Measurements from ENCODE around the gene TMEM11.

Gene TMEM11

DNA sequence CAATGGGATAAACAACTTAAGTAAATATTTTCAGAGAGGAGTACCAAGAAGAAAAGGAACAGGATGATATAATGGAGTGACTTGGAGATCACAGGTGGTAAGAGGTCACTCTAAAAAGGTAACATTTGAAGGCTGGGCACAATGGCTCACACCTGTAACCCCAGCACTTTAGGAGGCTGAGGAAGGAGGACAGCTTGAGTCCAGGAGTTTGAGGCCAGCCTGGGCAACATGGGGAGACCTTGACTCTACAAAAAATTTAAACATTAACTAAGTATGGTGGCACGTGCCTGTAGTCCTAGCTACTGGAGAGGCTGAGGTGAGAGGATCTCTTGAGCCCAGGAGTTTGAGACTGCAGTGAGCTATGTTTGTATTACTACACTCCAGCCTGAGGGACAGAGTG lies 3.4 kb upstream of the TMEM11 start:
- Histone ChIP-seq H3K4me2 (ENCODE audit: low read length) (no peak overlapping the region), H3K9me2 (replicated peaks; ENCODE audit: control insufficient read depth, low read length) (no peaks in the 10 kb centered on the region), H3K4me1 (ENCODE audit: control insufficient read depth, low read length) (peaks cover 18% of the 10 kb centered on the region), H3K27me3 (ENCODE audit: control insufficient read depth, low read length) (no peaks in the 10 kb centered on the region), H4K20me1 (ENCODE audit: control insufficient read depth, insufficient read depth, low read depth, low read length) (peaks cover 12% of the 10 kb centered on the region), H3K79me2 (ENCODE audit: control insufficient read depth, low read length) (peaks cover 70% of the 10 kb centered on the region), H3F3A (ENCODE audit: control insufficient read depth, insufficient read depth) (no peaks in the 10 kb centered on the region; the same call in 1 of the 2 replicates), H3K36me3 (ENCODE audit: control insufficient read depth, low read length) (peaks cover 45% of the 10 kb centered on the region), H3K27ac (ENCODE audit: low read depth, low read length) (no peak overlapping the region), H3K4me3 (ENCODE audit: low read length) (no peak overlapping the region), H3K9me3 (ENCODE audit: control insufficient read depth, insufficient read depth, low read length) (no peaks in the 10 kb centered on the region)
- TF ChIP-seq, protein P1, sequence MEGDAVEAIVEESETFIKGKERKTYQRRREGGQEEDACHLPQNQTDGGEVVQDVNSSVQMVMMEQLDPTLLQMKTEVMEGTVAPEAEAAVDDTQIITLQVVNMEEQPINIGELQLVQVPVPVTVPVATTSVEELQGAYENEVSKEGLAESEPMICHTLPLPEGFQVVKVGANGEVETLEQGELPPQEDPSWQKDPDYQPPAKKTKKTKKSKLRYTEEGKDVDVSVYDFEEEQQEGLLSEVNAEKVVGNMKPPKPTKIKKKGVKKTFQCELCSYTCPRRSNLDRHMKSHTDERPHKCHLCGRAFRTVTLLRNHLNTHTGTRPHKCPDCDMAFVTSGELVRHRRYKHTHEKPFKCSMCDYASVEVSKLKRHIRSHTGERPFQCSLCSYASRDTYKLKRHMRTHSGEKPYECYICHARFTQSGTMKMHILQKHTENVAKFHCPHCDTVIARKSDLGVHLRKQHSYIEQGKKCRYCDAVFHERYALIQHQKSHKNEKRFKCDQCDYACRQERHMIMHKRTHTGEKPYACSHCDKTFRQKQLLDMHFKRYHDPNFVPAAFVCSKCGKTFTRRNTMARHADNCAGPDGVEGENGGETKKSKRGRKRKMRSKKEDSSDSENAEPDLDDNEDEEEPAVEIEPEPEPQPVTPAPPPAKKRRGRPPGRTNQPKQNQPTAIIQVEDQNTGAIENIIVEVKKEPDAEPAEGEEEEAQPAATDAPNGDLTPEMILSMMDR (IDR thresholded peaks at IDR 0.05; ENCODE audit: low read depth, low read length, poor library complexity, severe bottlenecking) = no peak
- TF ChIP-seq EZH2phosphoT487 (IDR thresholded peaks at IDR 0.05; ENCODE audit: borderline replicate concordance, low read length) = no peak

DNA sequence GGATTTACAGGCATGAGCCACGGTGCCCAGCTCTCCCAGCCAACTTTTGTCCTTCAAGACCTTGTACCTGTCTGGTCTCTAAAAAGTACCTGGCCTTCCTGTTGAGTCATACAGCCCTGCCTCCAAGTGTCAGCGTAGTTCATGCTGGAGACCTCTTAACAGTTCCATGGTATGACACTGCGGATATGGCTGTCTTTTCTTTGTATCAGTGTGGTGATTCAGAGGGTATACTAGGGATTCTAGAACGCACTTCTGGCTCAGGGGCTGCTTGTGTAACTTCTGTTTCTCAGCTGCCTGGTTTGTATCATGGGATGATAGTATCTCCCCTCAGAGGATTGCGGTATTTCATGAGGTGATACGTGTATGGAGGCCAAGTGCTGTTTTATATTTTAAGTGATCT lies 2.0 kb upstream of the TMEM11 start:
- H3K27me3 ChIP-seq (ENCODE audit: control insufficient read depth, low read length) = no peaks in the 10 kb centered on the region
- H3K36me3 ChIP-seq (ENCODE audit: control insufficient read depth, low read length) = peaks cover 47% of the 10 kb centered on the region
- H3K9me2 ChIP-seq (replicated peaks; ENCODE audit: control insufficient read depth, low read length) = no peaks in the 10 kb centered on the region
- TF ChIP-seq EZH2phosphoT487 (IDR thresholded peaks at IDR 0.05; ENCODE audit: borderline replicate concordance, low read length) = no peak
- TF ChIP-seq, protein P1 (IDR thresholded peaks at IDR 0.05; ENCODE audit: low read depth, low read length, poor library complexity, severe bottlenecking) = no peak
- peaks cover 26% of the 10 kb centered on the region for H4K20me1 ChIP-seq (ENCODE audit: control insufficient read depth, insufficient read depth, low read depth, low read length)
- peaks cover 84% of the 10 kb centered on the region for H3K79me2 ChIP-seq (ENCODE audit: control insufficient read depth, low read length)
- H3K9me3 ChIP-seq (ENCODE audit: control insufficient read depth, insufficient read depth, low read length) = no peaks in the 10 kb centered on the region
- peak overlapping the region; percentile 99; the same call in 1 of the 2 replicates for H3K4me2 ChIP-seq (ENCODE audit: low read length)
- H3K4me1 ChIP-seq (ENCODE audit: control insufficient read depth, low read length) = peaks cover 28% of the 10 kb centered on the region
- no peaks in the 10 kb centered on the region; the same call in 1 of the 2 replicates for H3F3A ChIP-seq (ENCODE audit: control insufficient read depth, insufficient read depth)
- no peak overlapping the region for H3K27ac ChIP-seq (ENCODE audit: low read depth, low read length)
- H3K4me3 ChIP-seq (ENCODE audit: low read length) = no peak overlapping the region

DNA sequence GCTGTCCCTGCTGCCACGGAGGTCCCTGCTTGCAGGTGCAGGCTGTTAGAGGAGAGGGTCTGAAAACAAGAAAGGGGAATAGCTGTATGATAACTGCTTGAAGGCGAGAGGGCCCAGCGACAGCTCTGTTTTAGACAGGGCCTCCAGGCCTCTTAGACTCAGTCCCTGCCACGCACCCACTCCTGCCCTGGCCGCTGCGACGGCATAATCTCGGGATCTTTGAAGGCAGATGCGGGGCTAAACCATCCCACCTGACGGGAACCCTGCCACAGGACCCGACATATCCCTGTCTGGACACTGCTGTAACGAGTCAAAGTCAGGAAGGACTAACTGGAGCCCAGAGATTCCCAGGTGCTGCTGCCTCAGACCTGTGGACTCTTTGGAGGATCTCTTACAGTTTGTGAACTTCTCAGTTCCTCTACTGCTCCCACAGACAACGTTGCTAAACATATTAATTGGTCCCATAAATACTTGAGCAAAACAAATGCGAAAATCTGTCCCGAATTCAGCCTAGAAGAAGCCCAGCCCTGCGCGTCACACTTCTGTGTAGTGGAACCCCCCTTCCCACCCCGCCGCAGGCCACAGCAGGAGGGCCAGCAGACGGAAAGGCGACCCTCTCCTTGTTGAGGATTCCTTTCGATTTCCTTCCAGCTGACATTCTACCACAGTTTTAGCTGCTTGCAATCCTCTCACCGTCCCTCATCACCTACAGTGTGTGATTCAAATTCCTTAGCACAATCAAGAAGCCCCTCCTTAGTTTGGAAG lies 998 bp upstream of the TMEM11 start:
- H3K9me2 ChIP-seq (replicated peaks; ENCODE audit: control insufficient read depth, low read length) = no peaks in the 10 kb centered on the region
- no peaks in the 10 kb centered on the region for H3K9me3 ChIP-seq (ENCODE audit: control insufficient read depth, insufficient read depth, low read length)
- peak overlapping the region; percentile 94 for H3K4me3 ChIP-seq (ENCODE audit: low read length)
- no peaks in the 10 kb centered on the region for H3K27me3 ChIP-seq (ENCODE audit: control insufficient read depth, low read length)
- peak overlapping the region; percentile 71 for H3K27ac ChIP-seq (ENCODE audit: low read depth, low read length)
- TF ChIP-seq, protein P1 (IDR thresholded peaks at IDR 0.05; ENCODE audit: low read depth, low read length, poor library complexity, severe bottlenecking) = no peak
- no peak for TF ChIP-seq EZH2phosphoT487 (IDR thresholded peaks at IDR 0.05; ENCODE audit: borderline replicate concordance, low read length)
- peaks cover 28% of the 10 kb centered on the region for H4K20me1 ChIP-seq (ENCODE audit: control insufficient read depth, insufficient read depth, low read depth, low read length)
- H3K4me1 ChIP-seq (ENCODE audit: control insufficient read depth, low read length) = peaks cover 28% of the 10 kb centered on the region
- H3K4me2 ChIP-seq (ENCODE audit: low read length) = peak overlapping the region; percentile 99
- H3K36me3 ChIP-seq (ENCODE audit: control insufficient read depth, low read length) = peaks cover 51% of the 10 kb centered on the region
- peaks cover 92% of the 10 kb centered on the region for H3K79me2 ChIP-seq (ENCODE audit: control insufficient read depth, low read length)
- no peaks in the 10 kb centered on the region; the same call in 1 of the 2 replicates for H3F3A ChIP-seq (ENCODE audit: control insufficient read depth, insufficient read depth)
